Activated CD4-positive, alpha-beta T cell treated with anti-CD3 and anti-CD28 coated beads, Interleukin-2, amount 50 U/mL, for 4 hours (primary cell): ENCODE measurements around the gene CRIP2.

ENCODE experiments used
- DNase-seq, 2 experiments: peaks; one replicate each; pipeline ENCODE4 v3.0.0-alpha.2; 2020

CRIP2 gene

GRCh38 chr14:105477660-105478397 lies 3.2 kb downstream of the CRIP2 start:
- peak; percentile 60 to 67 for DNase-seq

DNA sequence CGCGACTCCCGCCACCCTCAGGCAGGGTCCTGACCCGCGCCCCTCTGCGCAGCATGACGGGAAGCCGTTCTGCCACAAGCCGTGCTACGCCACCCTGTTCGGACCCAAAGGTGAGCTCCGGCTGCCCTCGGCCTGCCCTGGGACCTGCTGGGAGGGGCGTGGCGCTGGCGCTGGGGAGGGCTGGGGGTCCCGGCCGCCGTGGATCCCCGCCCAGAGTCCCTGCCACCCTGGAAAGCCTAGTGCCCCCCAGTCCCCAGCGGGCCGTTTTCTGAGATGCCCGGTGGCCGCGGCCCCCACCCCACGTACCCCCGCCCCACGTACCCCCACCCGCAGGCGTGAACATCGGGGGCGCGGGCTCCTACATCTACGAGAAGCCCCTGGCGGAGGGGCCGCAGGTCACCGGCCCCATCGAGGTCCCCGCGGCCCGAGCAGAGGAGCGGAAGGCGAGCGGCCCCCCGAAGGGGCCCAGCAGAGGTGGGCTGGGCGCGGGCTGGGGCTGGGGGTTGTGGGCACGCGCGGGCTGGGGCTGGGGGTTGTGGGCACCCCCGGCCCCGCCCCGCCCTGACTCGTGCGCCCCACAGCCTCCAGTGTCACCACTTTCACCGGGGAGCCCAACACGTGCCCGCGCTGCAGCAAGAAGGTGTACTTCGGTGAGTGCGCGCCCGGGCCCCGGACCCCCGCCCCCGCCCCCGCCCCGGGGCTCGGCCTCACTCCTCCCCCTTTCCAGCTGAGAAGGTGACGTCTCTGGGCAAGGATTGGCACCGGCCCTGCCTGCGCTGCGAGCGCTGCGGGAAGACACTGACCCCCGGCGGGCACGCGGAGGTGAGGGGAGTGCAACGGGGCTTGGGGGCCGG lies 4.0 kb downstream of the CRIP2 start:
- no peak for DNase-seq

GRCh38 chr14:105479431-105480158 lies 5.0 kb downstream of the CRIP2 start:
- DNase-seq: no peak

DNA sequence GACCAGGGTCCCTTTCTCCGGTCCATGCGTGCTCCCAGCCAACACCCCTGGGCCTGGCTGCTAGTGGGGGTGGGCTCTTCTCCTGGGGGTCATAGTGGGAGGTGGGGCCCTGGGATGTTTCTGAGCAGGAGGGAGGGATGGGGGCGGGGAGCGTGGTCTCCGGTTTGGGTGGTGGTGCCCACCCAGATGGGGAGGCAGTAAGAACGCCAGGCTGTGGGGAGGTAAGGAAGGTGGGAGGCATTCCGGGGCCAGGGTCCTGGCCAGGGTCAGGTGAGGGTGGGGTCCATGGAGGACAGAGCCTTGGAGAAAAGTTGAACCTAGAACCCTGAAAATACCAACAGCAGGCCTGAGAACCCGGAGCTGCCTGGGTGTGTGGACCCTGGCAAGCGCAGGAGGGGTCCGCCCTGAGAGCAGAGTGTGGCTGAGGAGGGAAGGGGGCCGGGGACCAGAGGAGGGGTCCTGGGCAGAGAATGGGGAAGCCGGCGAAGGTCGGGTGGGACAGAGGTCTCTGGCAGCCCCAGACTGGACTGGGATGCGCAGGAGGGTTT lies 5.7 kb downstream of the CRIP2 start:
- no peak for DNase-seq

GRCh38 chr14:105480807-105481801 lies 6.5 kb downstream of the CRIP2 start:
- peak; percentile 83 to 87 for DNase-seq

DNA sequence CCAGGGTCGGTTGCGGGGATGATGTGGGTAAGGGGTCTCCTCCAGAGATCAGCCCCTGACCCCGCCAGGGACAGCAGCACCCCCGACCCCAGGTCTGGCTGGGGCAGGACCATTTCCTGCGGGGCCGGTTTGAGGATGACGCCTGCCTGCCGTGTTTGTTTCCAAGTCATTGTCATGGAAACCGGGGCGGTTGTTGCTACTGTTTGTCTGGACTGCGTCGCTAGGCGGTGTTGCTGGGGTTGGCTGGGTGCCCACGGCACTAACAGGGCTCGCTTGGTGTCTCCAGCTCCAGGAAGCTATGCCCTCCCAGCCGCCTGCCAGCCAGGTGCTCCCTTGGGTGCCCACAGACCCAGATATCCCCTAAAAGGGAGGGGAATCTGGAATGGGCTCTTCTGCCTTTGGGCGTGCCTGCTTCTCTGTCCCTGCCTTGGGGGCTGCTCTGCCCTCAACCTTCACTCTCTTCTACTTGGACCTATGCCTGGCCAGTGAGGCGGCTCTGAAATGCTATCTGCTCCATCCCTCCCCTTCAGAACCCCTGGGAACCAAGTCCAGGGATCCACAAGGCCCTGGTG lies 7.4 kb downstream of the CRIP2 start:
- peak; percentile 88 to 89 for DNase-seq

GRCh38 chr14:105482486-105483110 lies 8.0 kb downstream of the CRIP2 start:
- no peak for DNase-seq

- no peak for DNase-seq
These were observed 8.9 kb downstream of the CRIP2 start for GRCh38 chr14:105483300-105484068.

DNA sequence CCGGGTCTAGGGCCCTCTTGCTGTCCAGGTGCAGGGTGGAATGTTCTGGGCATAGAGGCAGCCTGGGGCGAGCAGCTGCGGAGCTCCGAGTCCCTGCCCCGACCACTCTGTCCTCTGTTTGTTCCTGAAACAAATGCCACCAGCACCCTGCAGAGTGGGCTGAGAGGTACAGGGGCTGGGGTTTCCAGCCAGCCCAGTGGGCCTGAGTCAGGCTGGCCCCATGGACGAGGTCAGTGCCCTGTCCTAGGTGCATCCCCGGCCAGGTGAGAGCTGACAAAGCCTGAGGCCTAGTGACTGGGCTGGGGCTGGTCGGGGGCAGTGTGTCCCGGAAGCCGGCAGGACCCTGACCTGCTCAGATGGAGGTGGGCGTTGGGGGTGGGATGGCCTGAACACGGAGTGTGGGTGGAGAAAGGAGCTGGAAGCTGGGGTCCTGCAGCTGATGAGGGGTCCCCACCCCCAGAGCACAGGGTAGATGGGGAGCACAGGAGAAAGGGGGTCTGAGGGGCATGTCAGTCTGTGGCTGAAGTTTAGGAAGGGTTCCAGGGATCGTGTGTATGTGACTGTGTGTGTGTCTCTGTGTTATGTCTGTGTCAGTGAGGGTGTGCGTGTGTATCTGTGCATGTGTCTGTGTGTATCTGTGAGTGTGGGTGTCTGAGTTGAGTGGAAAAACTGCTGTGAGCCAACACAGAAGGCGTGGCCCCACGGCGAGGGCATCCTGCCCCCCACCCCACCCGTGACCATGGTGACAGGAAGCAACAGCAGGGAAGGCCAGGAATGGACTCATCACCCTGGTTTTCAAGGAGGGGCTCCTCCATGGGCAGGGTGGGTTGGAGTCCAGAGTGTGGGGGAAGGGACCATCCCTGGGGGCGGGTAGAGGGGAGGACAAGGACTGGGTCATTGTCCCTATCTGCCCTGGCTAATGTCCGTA lies 9.7 kb downstream of the CRIP2 start:
- peak; percentile 62 to 65 for DNase-seq

DNA sequence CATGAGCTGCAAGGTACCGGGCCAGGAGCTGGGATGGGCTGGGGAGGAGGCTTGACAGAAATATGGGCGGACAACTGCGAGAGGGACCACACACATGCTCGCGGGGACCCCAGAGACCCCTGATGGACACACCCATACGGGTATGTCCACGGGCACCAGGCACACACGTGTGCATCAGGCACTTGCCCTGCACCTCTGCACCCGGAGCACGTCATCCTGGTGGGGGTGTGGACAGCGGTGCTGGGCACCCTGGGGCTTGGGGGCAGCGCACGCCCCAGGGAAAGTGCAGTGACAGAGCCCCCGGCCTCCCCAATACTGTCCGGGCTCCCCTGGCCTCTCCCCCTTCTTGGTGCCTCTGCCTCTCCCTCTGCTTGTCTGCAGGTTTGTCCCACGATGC lies 10.4 kb downstream of the CRIP2 start:
- no peak for DNase-seq

DNA sequence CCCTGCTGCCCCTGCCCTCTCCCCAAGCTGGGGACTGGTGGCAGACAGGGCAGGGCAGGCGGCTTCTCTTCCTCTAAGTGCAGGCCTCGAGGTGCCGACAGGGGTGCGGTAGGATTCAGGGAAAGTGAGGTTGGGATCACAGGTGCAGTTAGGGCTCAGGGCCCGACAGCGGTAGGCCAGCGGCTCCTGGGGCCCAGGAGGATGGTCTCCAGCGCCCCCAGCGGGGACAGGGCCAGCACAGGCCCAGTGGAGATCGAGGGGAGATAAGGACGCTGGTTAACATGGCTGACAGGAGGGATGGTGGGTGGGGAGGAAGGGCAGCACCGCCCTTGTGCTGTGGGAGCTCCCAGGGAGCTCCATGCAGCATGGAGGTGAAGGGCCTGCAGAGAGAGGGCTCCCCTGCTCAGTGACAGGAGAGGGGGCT lies 11.1 kb downstream of the CRIP2 start:
- DNase-seq: no peak

DNA sequence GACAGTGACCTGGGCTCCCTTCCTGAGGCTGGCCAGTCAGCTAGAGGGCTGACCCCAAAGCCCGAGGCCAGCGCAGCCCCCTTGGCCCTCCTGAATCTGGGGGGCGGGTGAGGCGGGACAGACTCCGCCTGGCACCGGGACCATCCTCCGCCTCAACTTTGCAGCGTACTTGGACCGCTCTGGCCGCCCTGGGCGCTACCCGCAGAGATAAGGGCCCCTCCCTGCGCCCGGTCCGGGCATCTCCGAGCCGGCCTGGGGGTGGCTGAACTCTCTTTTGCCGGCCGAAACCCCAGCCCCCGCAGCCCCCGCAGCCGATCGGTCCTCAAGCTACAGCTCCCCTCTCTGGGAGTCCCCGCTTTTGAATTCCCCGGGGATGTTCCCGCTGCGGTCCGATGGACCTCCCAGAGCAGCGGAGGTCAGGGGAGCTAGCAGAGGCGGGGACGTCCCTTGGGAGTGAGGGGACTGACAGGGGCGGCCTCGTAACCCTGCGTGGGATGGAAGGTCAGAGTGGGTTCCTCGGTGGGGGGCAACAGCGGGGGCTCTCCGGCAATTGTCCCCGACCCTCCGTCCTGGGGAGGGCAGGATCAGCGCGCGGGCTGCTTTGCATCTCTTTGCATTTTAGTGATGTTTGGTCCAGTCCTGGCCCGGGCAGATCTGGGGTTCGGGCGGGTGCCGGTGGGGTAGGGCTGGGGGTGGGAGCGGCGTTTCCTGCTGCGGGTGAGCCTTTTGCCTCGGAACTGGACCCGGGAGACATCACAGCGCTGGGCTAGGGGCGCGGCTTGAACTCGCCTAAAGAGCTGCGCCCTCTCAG lies 11.7 kb downstream of the CRIP2 start, which contains the start of gene CRIP1:
TSS of gene CRIP1 (plus strand) at position 724 of the 811 bp plus-strand sequence. CDS start 374 bp downstream, outside the sequence.
- DNase-seq: no peak

DNA sequence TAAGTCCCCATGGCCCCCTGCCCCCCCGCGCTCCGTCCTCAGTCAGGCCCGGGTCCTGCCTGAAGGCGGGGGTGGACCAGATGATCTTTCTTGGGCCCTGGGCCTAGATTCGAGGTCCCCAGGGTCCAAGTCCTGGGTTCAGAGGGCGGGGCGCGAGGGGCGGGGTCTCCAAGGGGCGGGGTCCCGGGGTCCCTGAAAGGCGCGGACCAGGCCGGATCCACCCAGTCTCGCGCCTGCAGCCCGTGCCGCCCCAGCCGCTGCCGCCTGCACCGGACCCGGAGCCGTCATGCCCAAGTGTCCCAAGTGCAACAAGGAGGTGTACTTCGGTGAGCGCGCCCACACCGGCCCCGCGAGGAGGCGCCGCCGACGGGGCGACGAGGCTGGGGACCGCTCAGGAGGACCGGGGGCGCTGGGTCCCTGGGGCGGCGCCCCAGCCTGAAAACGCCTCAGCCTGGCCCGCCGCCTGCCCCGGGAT lies 12.4 kb downstream of the CRIP2 start:
- no peak for DNase-seq

GRCh38 chr14:105487449-105487985 lies 12.9 kb downstream of the CRIP2 start:
- peak in 1 of 2 experiments; percentile 40 for DNase-seq

- no peak for DNase-seq
These were observed 13.6 kb downstream of the CRIP2 start for GRCh38 chr14:105487986-105488777.

DNA sequence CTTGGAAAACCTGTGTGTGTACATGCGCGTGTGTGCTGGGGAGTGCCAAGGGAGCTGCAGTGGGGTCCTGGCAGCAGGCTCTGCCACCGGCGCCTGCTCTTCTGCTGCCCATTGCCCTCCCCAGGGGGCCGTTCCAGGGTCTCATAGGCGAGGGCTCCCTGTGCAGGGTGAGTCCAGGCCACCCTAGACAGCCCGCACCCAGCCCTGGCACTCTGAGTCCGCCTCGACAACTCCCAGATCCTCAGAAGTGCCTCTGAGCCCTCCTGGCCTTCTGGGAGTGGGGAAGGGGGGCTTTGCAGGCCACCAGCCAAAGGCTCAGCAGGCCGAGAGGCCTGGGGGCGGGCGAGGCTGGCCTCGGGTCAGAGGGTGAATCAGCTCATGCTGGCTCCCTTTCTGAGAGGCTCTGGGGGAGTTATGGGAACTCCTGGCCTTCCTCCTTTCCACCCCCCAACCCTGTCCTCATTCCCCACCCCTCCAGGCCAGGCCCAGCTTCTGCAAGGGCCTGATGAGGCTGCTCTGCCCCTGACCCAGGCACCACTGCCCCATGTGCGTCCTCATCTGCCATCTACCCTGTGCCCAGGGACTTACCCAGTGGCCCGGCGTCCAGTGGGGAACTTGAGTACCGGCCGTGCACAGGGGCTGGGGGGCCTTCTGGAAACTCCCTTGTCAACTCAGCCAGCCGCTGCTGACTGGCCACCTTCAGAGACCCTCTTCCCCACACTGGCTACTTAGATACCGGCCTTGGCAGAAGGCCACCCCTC lies 14.3 kb downstream of the CRIP2 start:
- DNase-seq: no peak
